IMR-90 (cell line): Measurements from ENCODE around the gene CDC20B. TPM values are rescaled to one million over a fixed set of nuclear protein-coding genes. Genes with fewer than 3 reads are reported as not detected.

ENCODE experiments used
- ATAC-seq: fragments of 200-7000 bp; cut with Tn5 transposase; 2 replicates; pipeline ENCODE4 v1.9.1; 2020; ENCODE audit warnings: low read depth, mild to moderate bottlenecking, moderate library complexity
- BruUV-seq: library from RNA; stranded (reverse); fragments of 400-500 nt; replicated peaks from 2 replicates; lab custom pipeline; 2021; lab: Mats Ljungman, UMichigan
- CTCF ChIA-PET: fragments of 300-600 bp; formaldehyde crosslinking; extraction: SDS; loops from one replicate; lab custom pipeline; 2021; ENCODE audit warnings: antibody characterized with exemption; lab: Yijun Ruan, JAX
- POLR2A ChIA-PET: fragments of 300-600 bp; sonication (Branson Sonifier 250); formaldehyde crosslinking; loops from one replicate; lab custom pipeline; 2022; ENCODE audit warnings: antibody characterized with exemption; ENCODE audit not compliant: unreplicated experiment; lab: Charles Lee
- DNase-seq: peaks from one replicate; pipeline ENCODE4 v3.0.0; 2013
- H2AFZ ChIP-seq: replicated peaks from 2 replicates; pipeline ENCODE3; 2013; ENCODE audit warnings: low read length, mild to moderate bottlenecking; ENCODE audit not compliant: poor library complexity
- H2AK5ac ChIP-seq: 2 replicates; pipeline ENCODE4 v1.6.1; 2013; ENCODE audit warnings: low read depth, low read length, inconsistent platforms
- H2AK9ac ChIP-seq: replicated peaks from 2 replicates; pipeline ENCODE3; 2013; ENCODE audit warnings: mild to moderate bottlenecking, low read depth, low read length, moderate library complexity; ENCODE audit not compliant: poor library complexity
- H2BK120ac ChIP-seq: 2 replicates; pipeline ENCODE4 v1.6.1; 2013; ENCODE audit warnings: low read depth, low read length, inconsistent platforms
- H2BK15ac ChIP-seq: 3 replicates; pipeline ENCODE4 v1.6.1; 2013; ENCODE audit warnings: low read depth, low read length, inconsistent platforms
- H2BK20ac ChIP-seq: 2 replicates; pipeline ENCODE4 v1.6.1; 2013; ENCODE audit warnings: low read depth, mild to moderate bottlenecking, inconsistent platforms, low read length, moderate library complexity
- H2BK5ac ChIP-seq: 2 replicates; pipeline ENCODE4 v1.6.1; 2013; ENCODE audit warnings: mild to moderate bottlenecking, low read depth, low read length, inconsistent platforms; ENCODE audit not compliant: poor library complexity, severe bottlenecking
- H3K14ac ChIP-seq: replicated peaks from 2 replicates; pipeline ENCODE4 v1.6.1; 2013; ENCODE audit warnings: low read depth, low read length, inconsistent platforms
- H3K18ac ChIP-seq: 2 replicates; pipeline ENCODE4 v1.6.1; 2013; ENCODE audit warnings: low read depth, low read length, control low read depth
- H3K23ac ChIP-seq: 2 replicates; pipeline ENCODE4 v1.6.1; 2013; ENCODE audit warnings: low read depth, low read length, inconsistent platforms
- H3K27ac ChIP-seq: 2 replicates; pipeline ENCODE4 v1.5.1; 2013; ENCODE audit warnings: mild to moderate bottlenecking, control low read depth, low read length; ENCODE audit not compliant: insufficient read depth
- H3K27me3 ChIP-seq: 2 replicates; pipeline ENCODE4 v1.6.1; 2013; ENCODE audit warnings: low read length; ENCODE audit not compliant: control insufficient read depth, insufficient read depth
- H3K36me3 ChIP-seq: 2 replicates; pipeline ENCODE4 v1.6.1; 2013; ENCODE audit warnings: low read length, mixed read lengths; ENCODE audit not compliant: control insufficient read depth, insufficient read depth
- H3K4ac ChIP-seq: 2 replicates; pipeline ENCODE4 v1.6.1; 2013; ENCODE audit warnings: low read depth, low read length, inconsistent platforms
- H3K4me1 ChIP-seq: 2 replicates; pipeline ENCODE4 v1.6.1; 2013; ENCODE audit warnings: low read length, mixed read lengths; ENCODE audit not compliant: control insufficient read depth, insufficient read depth
- H3K4me2 ChIP-seq: 2 replicates; pipeline ENCODE4 v1.6.1; 2013; ENCODE audit warnings: low read depth, mild to moderate bottlenecking, control low read depth, low read length, moderate library complexity
- H3K4me3 ChIP-seq: 2 replicates; pipeline ENCODE4 v1.5.1; 2013; ENCODE audit warnings: low read depth, mild to moderate bottlenecking, control low read depth, low read length, moderate library complexity; ENCODE audit not compliant: insufficient read depth
- H3K56ac ChIP-seq: 2 replicates; pipeline ENCODE4 v1.6.1; 2013; ENCODE audit warnings: low read length, inconsistent platforms; ENCODE audit not compliant: insufficient read depth; ENCODE audit errors: extremely low read depth
- H3K79me1 ChIP-seq, 2 experiments: 2 replicates each; pipeline ENCODE4 v1.6.1; 2013; ENCODE audit warnings: low read length in 2 of 2, inconsistent platforms in 1 of 2, low read depth in 1 of 2
- H3K9ac ChIP-seq: 2 replicates; pipeline ENCODE4 v1.6.1; 2013; ENCODE audit warnings: low read depth, low read length, control low read depth
- H3K9me1 ChIP-seq: 2 replicates; pipeline ENCODE4 v1.6.1; 2013; ENCODE audit warnings: low read length, inconsistent platforms; ENCODE audit not compliant: insufficient read depth
- H3K9me3 ChIP-seq: 2 replicates; pipeline ENCODE4 v1.6.1; 2013; ENCODE audit warnings: low read length; ENCODE audit not compliant: control insufficient read depth, insufficient read depth
- H4K20me1 ChIP-seq: 2 replicates; pipeline ENCODE4 v1.6.1; 2013; ENCODE audit warnings: low read length, inconsistent platforms; ENCODE audit not compliant: insufficient read depth
- H4K5ac ChIP-seq: 2 replicates; pipeline ENCODE4 v1.6.1; 2013; ENCODE audit warnings: mild to moderate bottlenecking, low read depth, low read length, control low read depth
- H4K8ac ChIP-seq, 2 experiments: 2 replicates each; pipeline ENCODE4 v1.6.1; 2013; ENCODE audit warnings: low read depth in 2 of 2, low read length in 2 of 2, control low read depth in 1 of 2, inconsistent platforms in 1 of 2
- H4K91ac ChIP-seq: 2 replicates; pipeline ENCODE4 v1.6.1; 2013; ENCODE audit warnings: low read depth, low read length, inconsistent platforms; ENCODE audit not compliant: insufficient read depth
- BHLHE40 ChIP-seq: fragments of 150-350 bp; IDR thresholded peaks from 2 replicates; pipeline ENCODE4 v1.6.1; 2016; ENCODE audit warnings: mild to moderate bottlenecking, low read depth, low read length
- CEBPB ChIP-seq: IDR thresholded peaks from 2 replicates; pipeline ENCODE4 v1.6.1; 2012; ENCODE audit warnings: low read depth, low read length, improper control_type of control experiment
- FOS ChIP-seq: fragments of 150-350 bp; IDR thresholded peaks from 2 replicates; pipeline ENCODE4 v1.6.1; 2016; ENCODE audit warnings: low read depth, low read length
- MAFK ChIP-seq: IDR thresholded peaks from 2 replicates; pipeline ENCODE4 v1.6.1; 2012; ENCODE audit warnings: low read depth, low read length, improper control_type of control experiment
- MAZ ChIP-seq: IDR thresholded peaks from 2 replicates; pipeline ENCODE4 v1.6.1; 2012; ENCODE audit warnings: low read depth, mild to moderate bottlenecking, low read length, improper control_type of control experiment, moderate library complexity, borderline replicate concordance
- NFE2L2 ChIP-seq: fragments of 150-350 bp; IDR thresholded peaks from 2 replicates; pipeline ENCODE4 v1.6.1; 2016; ENCODE audit warnings: low read depth, mild to moderate bottlenecking, low read length
- POLR2A ChIP-seq: IDR thresholded peaks from 2 replicates; pipeline ENCODE4 v1.6.1; 2012; ENCODE audit warnings: mild to moderate bottlenecking, low read depth, low read length
- RAD21 ChIP-seq: IDR thresholded peaks from 2 replicates; pipeline ENCODE4 v1.6.1; 2012; ENCODE audit warnings: low read length, improper control_type of control experiment
- RCOR1 ChIP-seq: IDR thresholded peaks from 2 replicates; pipeline ENCODE4 v1.6.1; 2012; ENCODE audit warnings: mild to moderate bottlenecking, low read length, improper control_type of control experiment; ENCODE audit not compliant: insufficient replicate concordance
- RFX5 ChIP-seq: IDR thresholded peaks from 2 replicates; pipeline ENCODE4 v1.8.0; 2012; ENCODE audit warnings: low read depth, mild to moderate bottlenecking, low read length, moderate library complexity
- SMC3 ChIP-seq: fragments of 150-350 bp; IDR thresholded peaks from 2 replicates; pipeline ENCODE4 v1.6.1; 2016; ENCODE audit warnings: low read depth, mild to moderate bottlenecking, antibody characterized with exemption, low read length, moderate library complexity
- WGBS, 2 experiments: methylation state at CpG; one replicate each; pipeline versions ENCODE4 v1.1.5 to v1.1.7; 2013; ENCODE audit warnings: missing lambda C conversion rate in 2 of 2; ENCODE audit not compliant: insufficient read length in 1 of 2; ENCODE audit errors: extremely low coverage in 2 of 2; 5-methylcytosine and 5-hydroxymethylcytosine counted together
- dilution Hi-C: fragments of 300-500 bp; cut with HindIII; formaldehyde crosslinking; loops from one replicate; pipeline ENCODE4 v1.14.3; 2018; ENCODE audit warnings: low sequenced_read_pairs; ENCODE audit not compliant: unreplicated experiment
- in situ Hi-C: fragments of 300-500 bp; cut with MboI; formaldehyde crosslinking; loops from 3 replicates; pipeline ENCODE4 v1.14.3; 2019; ENCODE audit warnings: low sequenced_read_pairs, inconsistent platforms, mixed read lengths
- intact Hi-C: fragments of 100-400 bp; cut with micrococcal nuclease; formaldehyde crosslinking; loops from 2 replicates; pipeline ENCODE4 v1.10.0; 2022
- polyA plus RNA-seq, 3 experiments: library from polyadenylated mRNA; depleted of rRNA; stranded (reverse); fragments of >200 nt; gene quantifications; 2 replicates each; pipeline ENCODE4 v1.2.3, GENCODE V29; 2012; ENCODE audit warnings: low replicate concordance in 1 of 3
- total RNA-seq: library from RNA; depleted of rRNA; stranded (reverse); fragments of >200 nt; gene quantifications from 2 replicates; pipeline ENCODE4 v1.2.3, GENCODE V29; 2012
- TF ChIP-seq, protein P1 (sequence below): conservative IDR thresholded peaks from 2 replicates; pipeline ENCODE4 v1.5.1; 2012; ENCODE audit warnings: mild to moderate bottlenecking, low read depth, low read length, improper control_type of control experiment
- TF ChIP-seq, protein P2 (sequence below): fragments of 150-350 bp; IDR thresholded peaks from 2 replicates; pipeline ENCODE4 v1.6.1; 2016; ENCODE audit warnings: low read depth, mild to moderate bottlenecking, low read length, moderate library complexity, borderline replicate concordance

The CDC20B gene
- total and polyA plus RNA-seq, 2 of the 4 experiments (the other 2 are of a cell fraction), result not detected

- ATAC-seq, result no peak
- Histone ChIP-seq H3K4me2 (no peak overlapping the region), H3K9ac (no peak overlapping the region), H2BK15ac (no peak overlapping the region), H3K4ac (no peak overlapping the region), H4K8ac (no peak overlapping the region), H4K20me1 (no peaks in the 10 kb centered on the region), H2BK20ac (no peak overlapping the region), H3K36me3 (no peaks in the 10 kb centered on the region), H3K14ac (no peak overlapping the region), H3K4me3 (no peak overlapping the region), H4K91ac (no peak overlapping the region), H3K79me1 (no peaks in the 10 kb centered on the region), H3K18ac (no peak overlapping the region), H2BK5ac (no peak overlapping the region), H3K9me3 (no peaks in the 10 kb centered on the region), H3K27me3 (peaks cover 17% of the 10 kb centered on the region), H2AFZ (no peak overlapping the region), H2AK5ac (no peak overlapping the region), H3K9me1 (no peaks in the 10 kb centered on the region), H3K56ac (no peak overlapping the region), H2BK120ac (no peak overlapping the region), H3K27ac (no peak overlapping the region), H4K5ac (no peak overlapping the region), H2AK9ac (no peak overlapping the region), H3K4me1 (no peaks in the 10 kb centered on the region), H3K23ac (no peak overlapping the region)
- dilution Hi-C loops (no loop called here), in situ Hi-C loops (no loop called here), intact Hi-C loops (no loop called here)
- DNase-seq, result no peak
- POLR2A ChIA-PET, result no interaction called here
- TF ChIP-seq CEBPB (no peak), FOS (no peak), POLR2A (no peak), NFE2L2 (no peak), RFX5 (no peak), BHLHE40 (no peak), RAD21 (no peak), SMC3 (no peak), MAFK (no peak), MAZ (no peak), RCOR1 (no peak)
- TF ChIP-seq, protein P1, sequence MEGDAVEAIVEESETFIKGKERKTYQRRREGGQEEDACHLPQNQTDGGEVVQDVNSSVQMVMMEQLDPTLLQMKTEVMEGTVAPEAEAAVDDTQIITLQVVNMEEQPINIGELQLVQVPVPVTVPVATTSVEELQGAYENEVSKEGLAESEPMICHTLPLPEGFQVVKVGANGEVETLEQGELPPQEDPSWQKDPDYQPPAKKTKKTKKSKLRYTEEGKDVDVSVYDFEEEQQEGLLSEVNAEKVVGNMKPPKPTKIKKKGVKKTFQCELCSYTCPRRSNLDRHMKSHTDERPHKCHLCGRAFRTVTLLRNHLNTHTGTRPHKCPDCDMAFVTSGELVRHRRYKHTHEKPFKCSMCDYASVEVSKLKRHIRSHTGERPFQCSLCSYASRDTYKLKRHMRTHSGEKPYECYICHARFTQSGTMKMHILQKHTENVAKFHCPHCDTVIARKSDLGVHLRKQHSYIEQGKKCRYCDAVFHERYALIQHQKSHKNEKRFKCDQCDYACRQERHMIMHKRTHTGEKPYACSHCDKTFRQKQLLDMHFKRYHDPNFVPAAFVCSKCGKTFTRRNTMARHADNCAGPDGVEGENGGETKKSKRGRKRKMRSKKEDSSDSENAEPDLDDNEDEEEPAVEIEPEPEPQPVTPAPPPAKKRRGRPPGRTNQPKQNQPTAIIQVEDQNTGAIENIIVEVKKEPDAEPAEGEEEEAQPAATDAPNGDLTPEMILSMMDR, result no peak
- TF ChIP-seq, protein P2, sequence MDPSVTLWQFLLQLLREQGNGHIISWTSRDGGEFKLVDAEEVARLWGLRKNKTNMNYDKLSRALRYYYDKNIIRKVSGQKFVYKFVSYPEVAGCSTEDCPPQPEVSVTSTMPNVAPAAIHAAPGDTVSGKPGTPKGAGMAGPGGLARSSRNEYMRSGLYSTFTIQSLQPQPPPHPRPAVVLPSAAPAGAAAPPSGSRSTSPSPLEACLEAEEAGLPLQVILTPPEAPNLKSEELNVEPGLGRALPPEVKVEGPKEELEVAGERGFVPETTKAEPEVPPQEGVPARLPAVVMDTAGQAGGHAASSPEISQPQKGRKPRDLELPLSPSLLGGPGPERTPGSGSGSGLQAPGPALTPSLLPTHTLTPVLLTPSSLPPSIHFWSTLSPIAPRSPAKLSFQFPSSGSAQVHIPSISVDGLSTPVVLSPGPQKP, result no peak
- WGBS, 2 experiments, result no CpG with 5 or more reads among the region's 2 CpGs
- BruUV-seq, result no TSS peak
- CTCF ChIA-PET, result interaction anchor here (0.6 kb wide), 1 partner anchor 35 kb away, joined by 3 read pairs; no protein-coding TSS in a partner anchor
Observed at GRCh38 chr5:55205001-55205400, 32.0 kb upstream of the CDC20B start.
